ENCODE measurements around the gene ARL5B. TPM values are rescaled to one million over a fixed set of nuclear protein-coding genes. Genes with fewer than 3 reads are reported as not detected.

ARL5B gene
- total and polyA plus RNA-seq, 2 of the 4 experiments (the other 2 are of a cell fraction) = 5.9 to 12.0 TPM

DNA sequence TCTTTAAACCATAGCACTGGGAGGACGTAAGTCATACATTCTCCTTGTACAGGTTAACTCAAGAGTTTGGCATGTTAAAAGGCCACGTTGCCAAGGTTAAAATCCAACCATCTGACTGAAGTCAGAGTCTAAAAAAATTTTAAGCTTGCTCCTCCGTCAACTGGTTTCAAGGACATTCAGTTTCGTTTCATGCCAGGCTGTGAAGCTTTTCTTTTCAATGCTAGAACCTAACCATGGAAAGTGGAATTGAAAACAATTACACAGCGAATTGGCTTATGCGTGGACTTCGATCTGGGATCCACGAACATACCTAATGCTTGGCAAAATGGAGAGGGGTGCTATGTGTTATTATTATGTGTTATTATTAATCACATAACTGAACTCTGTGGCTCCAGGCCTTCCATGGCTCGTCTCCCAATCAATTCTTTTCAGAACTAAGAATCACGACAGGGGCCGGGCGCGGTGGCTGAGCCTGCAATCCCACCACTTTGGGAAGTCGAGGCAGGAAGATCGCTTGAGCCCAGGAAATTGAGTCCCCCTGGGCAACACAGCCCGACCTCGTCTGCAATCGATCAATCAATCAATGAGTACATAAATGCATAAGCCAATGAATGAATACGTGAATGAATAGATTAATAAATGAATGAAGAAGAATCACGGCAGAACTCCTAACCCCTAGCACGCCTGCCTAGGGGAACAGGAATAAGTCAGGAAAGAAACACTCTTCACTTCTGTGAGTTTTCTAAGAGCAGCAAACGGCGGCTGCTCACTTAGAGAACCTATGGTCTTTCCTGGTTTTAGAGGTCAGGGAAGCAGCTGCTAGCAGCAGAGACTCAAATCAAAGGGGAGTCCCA, 733 bp upstream of the ARL5B start:
- DNase-seq = peak; percentile 36
- Histone ChIP-seq H4K91ac (ENCODE audit: insufficient read depth, low read depth, low read length) (peak overlapping the region; percentile 95), H3K79me1 (ENCODE audit: low read depth in 1 of 2, low read length in 2 of 2) (peaks cover 7 to 24% of the 10 kb centered on the region in 2 experiments), H4K5ac (ENCODE audit: low read depth, low read length) (peak overlapping the region; percentile 81), H4K8ac (ENCODE audit: low read depth in 2 of 2, low read length in 2 of 2) (peak overlapping the region; percentile 88 to 96), H3K4me2 (ENCODE audit: low read depth, low read length) (peak overlapping the region; percentile 95), H2AFZ (replicated peaks; ENCODE audit: low read length, poor library complexity) (peak overlapping the region; percentile 97), H2AK5ac (ENCODE audit: low read depth, low read length) (peak overlapping the region; percentile 76), H3K56ac (ENCODE audit: extremely low read depth, insufficient read depth, low read length) (peak overlapping the region; percentile 94), H2BK120ac (ENCODE audit: low read depth, low read length) (peak overlapping the region; percentile 84), H2AK9ac (replicated peaks; ENCODE audit: low read depth, low read length, poor library complexity) (peak overlapping the region; percentile 97), H3K23ac (ENCODE audit: low read depth, low read length) (peak overlapping the region; percentile 85), H3K14ac (replicated peaks; ENCODE audit: low read depth, low read length) (peak overlapping the region; percentile 96), H4K20me1 (ENCODE audit: insufficient read depth, low read length) (peaks cover 8% of the 10 kb centered on the region; the same call in 1 of the 2 replicates), H2BK5ac (ENCODE audit: low read depth, low read length, poor library complexity, severe bottlenecking) (peak overlapping the region; percentile 92), H3K27ac (ENCODE audit: insufficient read depth, low read length) (peak overlapping the region; percentile 89), H3K36me3 (ENCODE audit: control insufficient read depth, insufficient read depth, low read length) (peaks cover 3% of the 10 kb centered on the region; the same call in 1 of the 2 replicates), H3K9me1 (ENCODE audit: insufficient read depth, low read length) (peaks cover 3% of the 10 kb centered on the region; the same call in 1 of the 2 replicates), H3K27me3 (ENCODE audit: control insufficient read depth, insufficient read depth, low read length) (no peaks in the 10 kb centered on the region), H3K4ac (ENCODE audit: low read depth, low read length) (peak overlapping the region; percentile 92), H3K4me3 (ENCODE audit: insufficient read depth, low read depth, low read length) (peak overlapping the region; percentile 95), H3K9me3 (ENCODE audit: control insufficient read depth, insufficient read depth, low read length) (no peaks in the 10 kb centered on the region), H3K18ac (ENCODE audit: low read depth, low read length) (peak overlapping the region; percentile 74), H3K4me1 (ENCODE audit: control insufficient read depth, insufficient read depth, low read length) (no peaks in the 10 kb centered on the region; the same call in 1 of the 2 replicates), H2BK20ac (ENCODE audit: low read depth, low read length) (peak overlapping the region; percentile 19), H3K9ac (ENCODE audit: low read depth, low read length) (peak overlapping the region; percentile 95), H2BK15ac (ENCODE audit: low read depth, low read length) (peak overlapping the region; percentile 90; the same call in 2 of the 3 replicates)
- 93% methylated on average over 2 of the region's 23 CpGs; no CpG with 5 or more reads in 1 of the 2 experiments for WGBS, 2 experiments (ENCODE audit: extremely low coverage in 2 of 2, insufficient read length in 1 of 2)
- CTCF ChIA-PET = interaction anchor here (0.6 kb wide), 1 partner anchor 9 kb away, joined by 4 read pairs; no protein-coding TSS in a partner anchor
- TSS peak; percentile 96 for BruUV-seq (replicated peaks)
- ATAC-seq (ENCODE audit: low read depth) = no peak
- POLR2A ChIA-PET (ENCODE audit: unreplicated experiment) = interaction anchor here (0.6 to 0.7 kb wide), 6 partner anchors 40 to 1997 kb away, joined by 5 to 14 read pairs (median 8); no protein-coding TSS in a partner anchor
- in situ Hi-C loops (cut with MboI; ENCODE audit: low sequenced_read_pairs) (no loop called here), intact Hi-C loops (cut with micrococcal nuclease) (loop anchor here (2.0 kb wide), 1 partner anchor 238 kb away; no protein-coding TSS in a partner anchor), dilution Hi-C loops (cut with HindIII; ENCODE audit: low sequenced_read_pairs, unreplicated experiment) (no loop called here)
- TF ChIP-seq POLR2A (IDR thresholded peaks at IDR 0.05; ENCODE audit: low read depth, low read length) = peak; percentile 97
- TF ChIP-seq NFE2L2 (IDR thresholded peaks at IDR 0.05; ENCODE audit: low read depth, low read length) = no peak
- peak; percentile 93 for TF ChIP-seq CHD1 (IDR thresholded peaks at IDR 0.05; ENCODE audit: low read depth, low read length)
- no peak for TF ChIP-seq RCOR1 (IDR thresholded peaks at IDR 0.05; ENCODE audit: insufficient replicate concordance, low read length)

Measured in IMR-90 (cell line).